Measurements from ENCODE around the gene CCR7.

DNA sequence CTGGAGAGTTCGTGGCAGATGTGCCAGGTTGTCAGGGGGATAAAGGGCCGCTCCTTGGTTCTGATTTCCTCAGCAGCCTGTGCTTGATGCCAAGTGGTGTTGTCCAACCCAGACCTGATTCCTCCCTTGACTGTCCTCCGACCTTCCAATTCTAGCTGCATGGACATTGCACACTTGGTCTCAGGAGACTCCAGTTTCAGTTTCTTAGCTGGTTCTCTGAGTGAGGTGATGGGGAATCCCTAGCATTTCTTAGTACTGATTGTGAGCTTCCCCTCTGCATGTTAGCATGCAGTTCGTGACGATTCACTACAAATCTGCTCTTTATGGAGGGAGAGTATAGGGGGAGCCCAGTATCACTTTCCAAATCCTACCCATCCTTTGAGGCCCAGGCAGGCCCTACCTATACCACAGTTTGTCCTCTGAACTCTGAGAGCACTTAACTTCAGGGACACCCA, 12.4 kb upstream of the CCR7 start:
- TF ChIP-seq CTCF (conservative IDR thresholded peaks at IDR 0.05; ENCODE audit: low read depth, low read length) (no peak), EZH2 (IDR thresholded peaks at IDR 0.05; ENCODE audit: borderline replicate concordance, low read depth, low read length, poor library complexity, severe bottlenecking) (no peak)
